ENCODE results near the gene OR52B2. TPM values are rescaled to one million over a fixed set of nuclear protein-coding genes. Genes with fewer than 3 reads are reported as not detected.

The OR52B2 gene
- not detected for total RNA-seq

DNA sequence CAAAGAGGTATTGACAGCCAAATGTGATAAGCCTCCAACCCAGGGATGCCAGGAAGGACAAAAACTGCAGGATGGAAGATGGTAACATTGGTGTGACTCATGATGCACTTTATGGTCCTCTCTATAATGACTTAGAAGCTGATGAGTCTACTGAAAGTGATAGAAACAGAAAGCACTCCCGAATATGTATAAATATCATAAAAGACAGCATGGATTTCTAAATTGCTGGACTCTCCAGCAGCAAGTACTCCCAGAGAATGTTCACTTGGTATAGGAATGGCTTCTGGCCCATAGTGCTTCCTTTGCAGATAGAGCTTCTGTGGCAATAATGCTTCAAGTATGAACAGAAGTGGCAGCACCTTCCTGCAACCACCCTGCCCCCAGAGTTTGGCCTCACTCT lies at the start of gene OR52B2:
OR52B2 (minus strand) TSS at position 101 of the 400 bp plus-strand sequence; CDS start at position 101, 0 bp downstream.
- no peak within 1 kb of the TSS for H3K4me3 Mint-ChIP-seq
- no peak for DNase-seq
- ChIA-PET CTCF (no interaction called here), POLR2A (no interaction called here)
- no peaks in the 10 kb centered on the region for H3K4me1 Mint-ChIP-seq (ENCODE audit: low read depth)
- H3K27me3 Mint-ChIP-seq (ENCODE audit: low read depth) = peaks cover 19% of the 10 kb centered on the region
- H3K36me3 Mint-ChIP-seq (ENCODE audit: low read depth) = no peaks in the 10 kb centered on the region
- ATAC-seq = no peak
- H3K27ac Mint-ChIP-seq = no peak within 1 kb of the TSS
- H3K9me3 Mint-ChIP-seq (ENCODE audit: insufficient read depth) = no peaks in the 10 kb centered on the region

DNA sequence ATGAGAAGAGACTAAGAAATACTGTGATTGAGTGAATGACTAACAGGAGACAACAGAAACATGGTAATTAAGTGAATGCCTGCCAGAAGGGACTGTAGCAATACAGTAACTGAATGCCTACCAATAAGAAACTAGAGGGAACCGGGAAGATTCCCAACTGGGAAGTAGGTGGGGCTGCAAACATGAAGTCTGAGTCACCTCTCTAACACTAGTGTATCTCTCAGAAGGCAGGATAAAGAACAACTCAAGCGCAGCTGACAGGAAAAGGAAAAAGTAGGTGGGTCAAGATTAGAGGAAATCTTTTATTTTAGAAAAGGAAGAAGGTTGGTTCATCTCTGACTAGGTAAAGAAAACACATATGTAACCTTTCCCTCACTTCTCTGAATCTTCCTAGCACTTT lies 49.2 kb upstream of the OR52B2 start:
- ChIA-PET POLR2A (no interaction called here), CTCF (no interaction called here)
- Mint-ChIP-seq H3K36me3 (ENCODE audit: low read depth) (peaks cover 49% of the 10 kb centered on the region), H3K27ac (peak overlapping the region; percentile 1), H3K9me3 (ENCODE audit: insufficient read depth) (no peaks in the 10 kb centered on the region), H3K4me1 (ENCODE audit: low read depth) (peaks cover 11% of the 10 kb centered on the region), H3K27me3 (ENCODE audit: low read depth) (no peaks in the 10 kb centered on the region), H3K4me3 (no peak overlapping the region)
- DNase-seq (no peak), ATAC-seq (no peak)

DNA sequence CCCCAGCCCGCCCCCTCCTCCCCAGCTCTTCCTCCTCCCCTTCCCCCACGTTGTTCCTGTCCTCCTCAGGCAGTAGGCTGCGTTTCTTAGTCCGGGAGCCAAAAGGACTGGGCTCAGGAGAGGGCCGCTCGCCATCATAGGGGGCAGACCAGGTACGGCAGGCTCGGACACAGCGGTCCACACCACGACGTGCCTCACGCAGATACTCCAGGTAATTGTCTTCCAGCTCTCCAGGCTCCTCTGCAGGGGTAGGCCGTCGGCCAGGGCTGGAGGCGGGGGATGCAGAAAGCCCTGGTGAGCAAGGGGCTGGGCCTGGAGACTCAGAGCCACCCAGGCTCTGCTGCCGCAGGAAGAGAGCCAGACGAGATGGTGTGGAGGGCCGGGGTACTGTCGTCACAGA lies 47.6 kb upstream of the OR52B2 start:
- POLR2A ChIA-PET = interaction anchor here (1.1 kb wide), 1 partner anchor 11 kb away, joined by 3 read pairs; no protein-coding TSS in a partner anchor
- no peaks in the 10 kb centered on the region for H3K27me3 Mint-ChIP-seq (ENCODE audit: low read depth)
- H3K36me3 Mint-ChIP-seq (ENCODE audit: low read depth) = peaks cover 45% of the 10 kb centered on the region
- H3K9me3 Mint-ChIP-seq (ENCODE audit: insufficient read depth) = no peaks in the 10 kb centered on the region
- DNase-seq = no peak
- H3K4me3 Mint-ChIP-seq = no peak overlapping the region
- peaks cover 11% of the 10 kb centered on the region for H3K4me1 Mint-ChIP-seq (ENCODE audit: low read depth)
- CTCF ChIA-PET = no interaction called here
- H3K27ac Mint-ChIP-seq = no peak overlapping the region
- no peak for ATAC-seq

DNA sequence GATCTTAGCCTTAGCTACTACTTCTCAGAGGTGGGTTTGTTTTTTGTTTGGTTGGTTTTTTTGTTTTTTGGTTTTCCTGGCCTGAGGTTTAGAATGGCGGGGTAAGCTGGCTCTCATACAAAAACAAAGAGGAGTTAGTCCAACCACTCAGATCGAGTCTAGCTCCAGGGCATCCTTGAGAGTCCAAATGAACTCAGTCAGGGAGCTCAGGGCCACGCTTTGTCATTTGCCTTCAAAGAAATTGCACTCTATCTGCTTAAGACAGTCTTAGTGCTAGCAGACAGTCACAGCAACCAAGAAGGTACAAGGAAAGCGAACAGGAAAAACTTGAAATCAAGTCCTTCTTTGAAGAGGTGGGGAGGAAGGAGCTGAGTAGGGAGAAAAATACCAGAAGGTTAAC lies 46.4 kb upstream of the OR52B2 start:
- ChIA-PET POLR2A (interaction anchor here (1.1 kb wide), 1 partner anchor 9 kb away, joined by 3 read pairs; no protein-coding TSS in a partner anchor), CTCF (interaction anchor here (1.4 to 2.1 kb wide), 2 partner anchors 10 to 101 kb away, joined by 4 read pairs; no protein-coding TSS in a partner anchor)
- DNase-seq = no peak

DNA sequence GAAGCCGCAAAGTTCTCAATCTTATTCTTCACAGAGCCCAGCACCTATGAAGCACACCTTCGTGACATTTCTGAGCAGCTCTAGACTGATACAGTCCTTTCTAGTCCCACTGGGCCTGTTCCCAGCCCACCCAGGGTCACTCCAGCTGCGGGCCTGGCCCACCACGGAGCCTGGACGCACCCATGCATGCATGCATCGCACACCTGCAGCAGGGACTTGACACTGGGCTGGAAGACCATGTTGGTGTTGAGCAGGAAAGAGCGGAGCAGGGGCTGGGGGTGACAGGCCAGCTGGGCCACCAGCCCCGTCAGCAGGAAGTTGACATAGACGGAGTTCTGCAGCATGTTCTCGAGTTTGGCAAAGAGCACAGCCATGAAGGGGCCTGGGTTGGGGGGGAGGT lies 44.4 kb upstream of the OR52B2 start:
- ChIA-PET POLR2A (no interaction called here), CTCF (no interaction called here)
- Mint-ChIP-seq H3K27ac (no peak overlapping the region), H3K36me3 (ENCODE audit: low read depth) (peaks cover 28% of the 10 kb centered on the region), H3K9me3 (ENCODE audit: insufficient read depth) (no peaks in the 10 kb centered on the region), H3K4me3 (no peak overlapping the region), H3K27me3 (ENCODE audit: low read depth) (no peaks in the 10 kb centered on the region), H3K4me1 (ENCODE audit: low read depth) (peaks cover 5% of the 10 kb centered on the region)
- ATAC-seq (no peak), DNase-seq (no peak)

More for the DNA sequence above, 46.4 kb upstream of the OR52B2 start:
- Mint-ChIP-seq H3K9me3 (ENCODE audit: insufficient read depth) (no peaks in the 10 kb centered on the region), H3K36me3 (ENCODE audit: low read depth) (peaks cover 36% of the 10 kb centered on the region), H3K4me3 (no peak overlapping the region), H3K27me3 (ENCODE audit: low read depth) (no peaks in the 10 kb centered on the region), H3K27ac (no peak overlapping the region), H3K4me1 (ENCODE audit: low read depth) (peaks cover 11% of the 10 kb centered on the region)
- no peak for ATAC-seq

DNA sequence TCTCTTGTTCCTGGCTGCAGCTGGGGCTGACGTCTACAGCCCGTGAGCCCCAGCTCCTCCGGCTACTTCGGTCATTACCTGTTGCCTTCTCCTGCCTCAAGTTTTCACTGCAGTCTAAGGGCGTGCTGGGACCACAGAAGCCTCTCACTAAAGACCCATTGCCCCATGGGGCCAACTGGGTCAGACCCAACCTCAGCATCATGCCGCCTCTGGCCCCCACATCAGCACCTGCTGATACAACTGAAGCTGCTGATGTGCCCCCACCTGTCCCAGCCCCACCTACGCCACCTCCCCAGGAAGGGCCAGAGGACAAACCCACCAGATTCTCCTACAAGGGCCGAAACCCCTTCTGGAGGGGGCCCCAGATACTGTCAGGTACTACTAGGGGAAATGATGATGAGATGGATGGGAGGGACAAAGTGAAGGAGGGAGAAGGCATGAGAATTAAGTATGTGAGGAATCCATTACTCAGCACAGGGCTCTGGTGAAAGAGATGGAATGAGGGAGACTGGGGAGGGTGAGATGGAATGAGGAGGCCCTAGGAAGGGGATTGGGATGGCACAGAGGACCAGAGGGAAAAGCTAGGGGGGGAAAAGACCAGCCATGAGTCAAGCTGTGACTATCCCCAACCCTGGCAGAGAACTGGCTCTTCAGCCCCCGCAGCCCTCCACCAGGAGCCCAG lies 40.3 kb upstream of the OR52B2 start:
- H3K27me3 Mint-ChIP-seq (ENCODE audit: low read depth) = no peaks in the 10 kb centered on the region
- DNase-seq = no peak
- ChIA-PET POLR2A (no interaction called here), CTCF (no interaction called here)
- no peak overlapping the region for H3K27ac Mint-ChIP-seq
- H3K9me3 Mint-ChIP-seq (ENCODE audit: insufficient read depth) = no peaks in the 10 kb centered on the region
- H3K36me3 Mint-ChIP-seq (ENCODE audit: low read depth) = peaks cover 15% of the 10 kb centered on the region
- no peak overlapping the region for H3K4me3 Mint-ChIP-seq
- no peak for ATAC-seq
- H3K4me1 Mint-ChIP-seq (ENCODE audit: low read depth) = no peaks in the 10 kb centered on the region

DNA sequence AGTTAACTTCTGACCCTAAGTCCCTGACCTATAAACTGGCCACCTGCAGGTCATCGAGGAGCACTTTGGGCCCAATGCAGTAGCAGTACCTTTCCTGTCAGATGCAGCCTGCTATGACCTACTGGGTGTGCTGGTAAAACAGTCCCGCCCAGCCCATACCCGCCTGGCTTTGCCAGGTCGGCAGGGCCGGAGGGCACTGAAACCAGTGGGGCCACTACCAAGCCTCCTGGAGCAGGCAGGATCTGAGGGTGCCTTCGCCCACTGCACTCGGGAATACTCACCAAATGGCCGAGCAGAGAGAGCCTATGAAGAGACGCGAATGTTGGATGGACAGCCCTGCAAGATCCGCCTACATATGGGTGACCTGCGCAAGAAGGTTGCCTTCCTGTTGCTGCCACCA lies 39.7 kb upstream of the OR52B2 start:
- H3K9me3 Mint-ChIP-seq (ENCODE audit: insufficient read depth) = no peaks in the 10 kb centered on the region
- CTCF ChIA-PET = no interaction called here
- H3K36me3 Mint-ChIP-seq (ENCODE audit: low read depth) = peaks cover 15% of the 10 kb centered on the region
- no peak overlapping the region for H3K4me3 Mint-ChIP-seq
- DNase-seq = no peak
- no peaks in the 10 kb centered on the region for H3K27me3 Mint-ChIP-seq (ENCODE audit: low read depth)
- ATAC-seq = no peak
- POLR2A ChIA-PET = no interaction called here
- H3K27ac Mint-ChIP-seq = no peak overlapping the region
- H3K4me1 Mint-ChIP-seq (ENCODE audit: low read depth) = no peaks in the 10 kb centered on the region

DNA sequence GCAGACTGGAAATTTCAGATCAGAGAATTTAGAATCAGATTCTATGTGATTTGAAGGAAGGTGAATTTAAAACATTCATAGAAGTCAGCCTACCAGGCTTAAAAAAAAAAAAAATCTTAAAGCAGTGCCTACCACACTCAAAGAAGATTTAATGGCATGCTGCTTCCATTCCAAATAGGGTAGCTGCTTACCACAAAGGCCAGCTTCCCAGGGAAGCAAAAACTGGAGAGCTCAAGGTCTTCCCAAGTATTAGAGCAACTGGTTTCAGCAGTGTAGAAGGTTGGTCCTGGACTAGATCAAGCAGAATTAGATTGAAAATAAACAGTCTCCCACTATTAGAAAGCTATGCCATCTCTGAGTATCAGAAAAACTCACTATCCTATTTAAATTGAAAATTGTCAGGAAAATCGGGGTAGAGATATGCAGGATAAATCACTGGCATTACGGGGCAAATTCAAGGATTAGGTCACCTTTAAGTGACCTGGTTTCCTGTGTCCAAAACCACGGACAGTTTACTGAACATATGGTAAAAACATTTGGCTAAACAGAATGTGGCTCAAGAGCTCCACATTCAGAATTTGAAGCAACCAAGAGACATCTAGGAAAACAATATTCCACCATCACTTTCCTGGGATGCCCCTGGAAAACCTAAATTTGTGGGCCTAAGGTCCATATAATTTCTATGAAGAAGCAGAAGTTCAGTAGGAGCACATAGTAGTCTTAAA lies 36.5 kb upstream of the OR52B2 start:
- Mint-ChIP-seq H3K36me3 (ENCODE audit: low read depth) (peaks cover 22% of the 10 kb centered on the region), H3K9me3 (ENCODE audit: insufficient read depth) (no peaks in the 10 kb centered on the region), H3K27me3 (ENCODE audit: low read depth) (no peaks in the 10 kb centered on the region), H3K4me3 (no peak overlapping the region), H3K4me1 (ENCODE audit: low read depth) (peaks cover 25% of the 10 kb centered on the region), H3K27ac (no peak overlapping the region)
- DNase-seq (no peak), ATAC-seq (no peak)
- ChIA-PET CTCF (interaction anchor here (1.0 to 1.5 kb wide), 3 partner anchors 9 to 156 kb away, joined by 3 to 5 read pairs (median 4); no protein-coding TSS in a partner anchor), POLR2A (interaction anchor here (0.7 kb wide), 1 partner anchor 11 kb away, joined by 3 read pairs; no protein-coding TSS in a partner anchor)

DNA sequence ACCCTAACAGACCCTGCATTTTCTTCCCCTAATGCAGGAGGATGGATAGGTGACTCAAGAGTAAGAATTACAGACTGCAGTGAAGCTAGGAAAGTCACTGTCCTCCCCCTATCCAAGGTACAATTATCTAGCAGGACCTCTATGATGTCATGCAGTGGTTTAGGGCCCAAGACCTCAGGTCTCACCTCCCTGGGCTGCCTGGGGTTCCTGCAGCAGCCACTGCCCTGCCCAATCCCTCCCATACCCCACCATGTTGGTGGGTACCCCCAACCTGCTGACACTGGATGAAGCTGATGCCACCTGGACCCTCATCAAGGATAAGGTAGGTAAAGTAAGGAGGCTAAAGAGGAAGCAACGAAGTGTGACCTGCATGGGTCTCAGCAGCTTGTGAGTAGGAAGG lies 35.2 kb upstream of the OR52B2 start, which contains the start of gene C11orf42:
C11orf42 (plus strand) TSS at position 192 of the 400 bp plus-strand sequence; CDS start at position 251, 59 bp downstream.
- CTCF ChIA-PET = no interaction called here
- POLR2A ChIA-PET = interaction anchor here (2.0 kb wide), 1 partner anchor 30 kb away, joined by 5 read pairs; no protein-coding TSS in a partner anchor
- H3K4me3 Mint-ChIP-seq = no peak within 1 kb of the TSS
- no peaks in the 10 kb centered on the region for H3K27me3 Mint-ChIP-seq (ENCODE audit: low read depth)
- no peaks in the 10 kb centered on the region for H3K9me3 Mint-ChIP-seq (ENCODE audit: insufficient read depth)
- ATAC-seq (no peak), DNase-seq (no peak)
- H3K36me3 Mint-ChIP-seq (ENCODE audit: low read depth) = peaks cover 18% of the 10 kb centered on the region
- no peak within 1 kb of the TSS for H3K27ac Mint-ChIP-seq
- H3K4me1 Mint-ChIP-seq (ENCODE audit: low read depth) = peaks cover 37% of the 10 kb centered on the region

DNA sequence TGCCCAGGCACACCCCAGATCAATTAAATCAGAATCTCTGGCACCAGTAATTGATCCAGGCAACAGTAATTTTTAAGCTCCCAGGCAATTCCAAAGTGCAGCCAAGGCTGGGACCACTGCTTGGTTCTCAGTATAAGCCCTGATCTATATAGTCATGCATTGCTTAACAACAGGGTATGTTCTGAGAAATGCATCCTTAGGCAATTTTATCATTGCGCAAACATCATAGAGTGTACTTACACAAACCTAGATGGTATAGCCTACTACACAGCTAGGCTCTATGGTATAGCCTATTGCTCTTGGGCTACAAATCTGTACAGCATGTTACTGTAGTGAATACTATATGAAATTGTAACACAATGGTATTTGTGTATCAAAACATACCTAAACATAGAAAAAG lies 34.6 kb upstream of the OR52B2 start:
- ATAC-seq (no peak), DNase-seq (no peak)
- Mint-ChIP-seq H3K9me3 (ENCODE audit: insufficient read depth) (no peaks in the 10 kb centered on the region), H3K27ac (no peak overlapping the region), H3K4me3 (no peak overlapping the region), H3K27me3 (ENCODE audit: low read depth) (no peaks in the 10 kb centered on the region), H3K36me3 (ENCODE audit: low read depth) (peaks cover 18% of the 10 kb centered on the region), H3K4me1 (ENCODE audit: low read depth) (peaks cover 37% of the 10 kb centered on the region)
- CTCF ChIA-PET = interaction anchor here (1.1 kb wide), 1 partner anchor 174 kb away, joined by 3 read pairs; no protein-coding TSS in a partner anchor
- POLR2A ChIA-PET = interaction anchor here (2.0 kb wide), 1 partner anchor 30 kb away, joined by 5 read pairs; no protein-coding TSS in a partner anchor

DNA sequence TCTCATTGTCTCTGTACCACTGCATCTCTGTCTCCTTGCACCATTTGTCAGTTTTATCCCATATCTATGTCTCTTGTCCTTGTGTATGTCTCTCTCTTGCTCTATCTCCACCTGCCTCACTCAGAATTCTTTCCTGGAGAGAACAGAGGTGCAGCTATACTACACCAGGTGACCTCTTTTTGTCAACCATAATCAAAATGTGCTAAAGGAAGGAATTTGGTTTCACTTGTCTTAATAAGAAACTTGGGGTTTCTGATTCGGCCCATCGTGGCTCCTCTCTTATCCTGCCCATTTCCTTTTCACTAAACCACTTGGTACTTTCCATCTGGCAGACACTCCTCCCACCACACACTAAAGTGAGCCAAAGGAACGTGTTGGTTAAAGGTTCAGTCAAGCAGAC lies 33.2 kb upstream of the OR52B2 start:
- H3K36me3 Mint-ChIP-seq (ENCODE audit: low read depth) = peaks cover 13% of the 10 kb centered on the region
- POLR2A ChIA-PET = interaction anchor here (2.0 kb wide), 1 partner anchor 32 kb away, joined by 5 read pairs; no protein-coding TSS in a partner anchor
- H3K9me3 Mint-ChIP-seq (ENCODE audit: insufficient read depth) = no peaks in the 10 kb centered on the region
- H3K27me3 Mint-ChIP-seq (ENCODE audit: low read depth) = no peaks in the 10 kb centered on the region
- CTCF ChIA-PET = no interaction called here
- peak overlapping the region; percentile 28 for H3K27ac Mint-ChIP-seq
- peak; percentile 40 for DNase-seq
- ATAC-seq = peak; percentile 70
- H3K4me3 Mint-ChIP-seq = no peak overlapping the region
- peaks cover 38% of the 10 kb centered on the region for H3K4me1 Mint-ChIP-seq (ENCODE audit: low read depth)

DNA sequence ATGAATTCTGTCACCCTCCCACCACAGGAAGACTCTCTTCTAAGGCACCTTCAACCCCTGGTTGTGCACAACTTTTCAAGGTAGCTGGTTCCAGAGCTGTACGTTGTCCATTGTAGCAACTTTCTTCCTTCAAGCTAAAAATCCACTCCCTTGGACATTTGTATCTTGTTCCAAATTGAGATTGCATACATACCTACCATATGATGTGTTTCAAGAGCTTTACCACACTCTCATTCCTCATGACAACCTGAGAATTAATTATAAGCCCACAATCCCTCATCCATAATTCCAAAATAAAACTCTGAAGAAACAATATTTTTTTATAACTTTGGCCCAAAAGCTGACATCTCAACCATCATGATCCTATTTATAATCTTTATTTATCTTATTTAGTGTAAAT lies 31.9 kb upstream of the OR52B2 start:
- no peaks in the 10 kb centered on the region for H3K9me3 Mint-ChIP-seq (ENCODE audit: insufficient read depth)
- peaks cover 13% of the 10 kb centered on the region for H3K36me3 Mint-ChIP-seq (ENCODE audit: low read depth)
- peaks cover 44% of the 10 kb centered on the region for H3K4me1 Mint-ChIP-seq (ENCODE audit: low read depth)
- no peak overlapping the region for H3K4me3 Mint-ChIP-seq
- ATAC-seq (no peak), DNase-seq (no peak)
- no peak overlapping the region for H3K27ac Mint-ChIP-seq
- no peaks in the 10 kb centered on the region for H3K27me3 Mint-ChIP-seq (ENCODE audit: low read depth)
- ChIA-PET CTCF (interaction anchor here (1.2 kb wide), 1 partner anchor 116 kb away, joined by 3 read pairs; no protein-coding TSS in a partner anchor), POLR2A (no interaction called here)
